Inferior parietal cortex (tissue), 1 donor: ENCODE results near the gene SYNJ2.

ENCODE experiments used
- DNase-seq: peaks from one replicate; pipeline ENCODE4 v3.0.0-alpha.2; 2016; ENCODE audit errors: extremely low spot score

SYNJ2 gene

GRCh38 chr6:157996201-157996712, 14.6 kb downstream of the SYNJ2 start:
- no peak for DNase-seq

GRCh38 chr6:157996918-157997702, 15.4 kb downstream of the SYNJ2 start:
- DNase-seq = no peak

- peak; percentile 17 for DNase-seq
Measured at GRCh38 chr6:157997893-157998608, 16.4 kb downstream of the SYNJ2 start.

GRCh38 chr6:157998707-157999167, 17.1 kb downstream of the SYNJ2 start:
- peak; percentile 75 for DNase-seq

GRCh38 chr6:157999168-158000051, 17.7 kb downstream of the SYNJ2 start:
- DNase-seq = no peak

GRCh38 chr6:158000530-158001307, 19.1 kb downstream of the SYNJ2 start:
- DNase-seq = no peak

GRCh38 chr6:158002249-158002950, 20.7 kb downstream of the SYNJ2 start:
- no peak for DNase-seq

- DNase-seq = peak; percentile 32
Measured at GRCh38 chr6:158002951-158003853, 21.5 kb downstream of the SYNJ2 start.

- DNase-seq = no peak
Measured at GRCh38 chr6:158003910-158004700, 22.4 kb downstream of the SYNJ2 start.

- DNase-seq = no peak
Measured at GRCh38 chr6:158004701-158005095, 23.0 kb downstream of the SYNJ2 start.

GRCh38 chr6:158005626-158006180, 24.0 kb downstream of the SYNJ2 start:
- DNase-seq = no peak

GRCh38 chr6:158006331-158006730, 24.7 kb downstream of the SYNJ2 start:
- DNase-seq = no peak

- DNase-seq = no peak
Measured at GRCh38 chr6:158006821-158007570, 25.3 kb downstream of the SYNJ2 start.

GRCh38 chr6:158008864-158009113, 27.1 kb downstream of the SYNJ2 start:
- DNase-seq = no peak

GRCh38 chr6:158009114-158009891, 27.6 kb downstream of the SYNJ2 start:
- DNase-seq = peak; percentile 79

GRCh38 chr6:158009935-158010585, 28.4 kb downstream of the SYNJ2 start:
- DNase-seq = no peak
